DMS153 treated with DMSO at 0.1 percent for 48 hours (cell line): Measurements from ENCODE around the gene SLC9A1.

Experiments used
- DNase-seq: peaks from one replicate; lab custom pipeline; 2025; ENCODE audit not compliant: unreplicated experiment; lab: John Stamatoyannopoulos, UW

The SLC9A1 gene

DNA sequence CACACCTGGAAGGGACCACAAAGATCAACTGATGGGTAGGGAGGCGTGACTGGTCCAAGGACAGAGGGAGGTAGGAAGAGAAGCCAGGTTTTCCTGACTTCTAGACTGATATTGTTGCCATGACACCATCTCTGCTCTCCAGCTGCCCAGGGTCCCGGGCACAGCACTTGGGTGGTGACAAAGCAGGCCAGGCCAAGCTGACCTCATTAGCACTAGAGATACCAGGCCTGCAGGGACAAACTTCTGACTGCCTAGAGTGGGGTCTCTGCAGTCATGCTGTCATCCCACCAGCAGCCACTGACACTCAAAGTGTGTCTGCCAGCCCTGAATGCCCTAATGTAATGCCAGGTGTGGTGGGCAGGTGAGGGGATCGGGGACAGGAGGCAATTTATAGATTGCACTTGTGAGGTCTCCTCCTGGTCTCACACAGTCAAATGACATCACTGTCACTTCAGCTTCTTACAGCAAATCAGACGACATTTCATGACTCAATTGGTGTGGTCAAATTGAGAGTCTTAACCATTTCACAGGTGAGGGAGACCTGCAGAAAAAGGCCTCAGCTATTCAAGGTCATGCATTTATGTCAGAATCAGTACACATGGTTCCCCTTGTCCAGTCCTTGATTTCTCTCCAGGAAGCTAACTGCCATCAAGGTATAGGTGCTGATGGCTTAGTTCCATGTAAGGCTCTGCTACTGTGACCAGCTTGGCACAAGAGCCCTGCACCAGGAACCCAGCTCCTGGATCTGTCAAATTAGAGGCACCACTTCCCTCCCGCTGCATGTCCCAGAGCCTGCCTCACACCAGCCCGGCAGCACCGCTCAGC is 2.7 kb downstream of the SLC9A1 start:
- no peak for DNase-seq

GRCh38 chr1:27150641-27151040 is 4.3 kb downstream of the SLC9A1 start:
- no peak for DNase-seq

DNA sequence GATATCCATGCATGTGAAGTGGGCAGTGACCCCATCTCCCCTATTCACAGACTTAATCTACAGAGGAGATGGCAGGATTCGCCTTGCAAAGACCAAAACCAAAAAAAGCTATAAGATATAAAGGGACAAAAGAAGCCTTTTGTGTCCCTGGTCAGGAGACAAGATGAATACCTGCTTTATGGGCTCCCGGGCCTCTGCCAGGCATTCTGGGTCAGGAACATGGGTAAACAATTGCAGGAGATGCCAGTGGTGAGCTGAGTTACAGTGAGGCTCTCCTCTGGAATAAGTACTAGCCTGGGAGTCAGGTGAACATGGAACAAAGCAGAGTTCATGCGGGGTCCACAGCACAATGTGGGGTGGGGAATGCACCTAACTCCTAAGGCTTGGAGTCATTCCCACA is 4.7 kb downstream of the SLC9A1 start:
- DNase-seq: no peak

GRCh38 chr1:27149762-27150113 is 5.2 kb downstream of the SLC9A1 start:
- DNase-seq: no peak

DNA sequence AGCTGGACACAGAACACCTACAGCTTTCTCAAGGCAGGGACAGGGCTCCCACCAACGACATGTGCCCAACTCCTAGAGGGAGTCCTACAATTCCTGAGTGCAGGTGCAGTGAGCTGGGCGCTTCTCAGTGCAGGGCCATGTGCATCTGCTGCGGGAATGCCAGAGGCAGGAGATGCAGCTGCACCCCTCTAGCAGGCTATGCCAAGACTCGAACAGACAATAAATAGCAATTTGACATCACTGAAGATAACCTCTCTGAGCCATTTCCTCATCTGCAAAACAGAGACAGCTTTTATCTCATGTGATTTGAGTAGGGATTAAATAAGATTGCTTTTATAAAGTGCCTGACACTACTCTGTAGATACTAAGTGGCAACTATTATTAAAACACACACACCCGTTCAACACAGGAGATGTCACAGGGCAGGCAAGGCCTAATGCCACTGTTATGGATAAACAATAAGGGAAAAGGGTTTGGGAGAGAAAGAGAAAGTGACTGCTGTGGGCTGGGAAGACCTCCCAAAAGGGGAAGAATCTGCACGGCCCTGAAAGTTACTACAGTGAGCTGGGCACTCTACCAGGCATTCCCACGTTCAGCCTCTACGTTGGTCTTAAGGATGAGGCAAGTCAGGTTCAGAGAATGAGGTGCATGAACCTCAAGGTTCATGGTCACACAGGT is 5.7 kb downstream of the SLC9A1 start:
- no peak for DNase-seq

- no peak for DNase-seq
These were observed 6.3 kb downstream of the SLC9A1 start for GRCh38 chr1:27148591-27148990.

- DNase-seq: no peak
These were observed 6.9 kb downstream of the SLC9A1 start for GRCh38 chr1:27147842-27148518.

DNA sequence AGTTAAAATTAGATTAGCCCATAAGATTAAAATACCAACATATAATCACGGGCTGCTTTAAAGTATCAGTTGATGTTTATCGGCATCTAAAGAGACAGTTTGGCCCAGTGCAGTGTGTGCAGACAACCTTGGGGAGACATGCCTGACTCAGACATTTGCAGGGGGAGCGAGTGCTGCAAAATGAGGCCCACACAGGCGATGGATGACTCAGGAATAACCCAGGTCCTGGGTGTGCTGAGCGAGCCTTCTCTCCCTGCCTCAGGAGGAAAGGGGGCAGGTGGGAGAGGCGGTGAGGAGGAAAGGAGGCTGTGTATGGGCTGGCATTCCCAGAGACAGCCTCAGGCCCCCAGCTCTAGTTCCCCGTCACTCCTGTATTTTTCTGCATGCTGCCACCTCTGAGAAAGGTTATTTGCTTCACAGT is 9.0 kb downstream of the SLC9A1 start:
- DNase-seq: no peak

- DNase-seq: no peak
These were observed 9.8 kb downstream of the SLC9A1 start for GRCh38 chr1:27144920-27145661.

DNA sequence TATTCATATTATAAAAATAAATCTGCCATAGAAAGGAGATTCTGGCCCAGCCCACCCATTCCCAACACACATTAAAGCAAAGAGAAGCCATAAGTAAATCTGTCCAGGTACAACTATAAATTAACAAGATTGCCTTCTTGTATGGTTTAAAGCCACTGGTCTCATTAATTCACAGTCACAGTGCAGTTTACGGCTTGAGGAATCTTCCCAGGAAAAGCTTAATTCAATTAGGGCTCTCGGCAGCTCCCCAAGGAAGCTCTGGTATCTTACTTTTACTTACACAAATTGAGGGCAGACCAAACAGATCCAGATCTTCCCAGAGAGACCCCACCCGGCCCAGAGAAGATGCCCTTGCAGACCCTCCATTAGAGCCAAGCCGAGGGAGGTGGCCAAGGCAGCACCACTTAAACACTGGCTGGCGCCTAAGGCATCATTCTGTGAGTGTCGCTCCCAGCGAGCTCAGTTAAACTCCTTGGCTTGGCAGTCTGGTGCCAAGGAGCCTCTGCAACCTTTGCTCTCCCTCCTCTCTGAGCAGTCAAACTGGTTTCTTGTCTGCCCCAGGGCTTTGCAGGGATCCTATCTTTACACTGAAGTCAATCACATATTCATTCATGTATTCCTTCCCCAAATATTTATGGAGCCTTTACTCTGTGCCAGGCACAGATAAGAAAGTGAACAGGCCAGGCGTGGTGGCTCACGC is 10.7 kb downstream of the SLC9A1 start:
- no peak for DNase-seq

DNA sequence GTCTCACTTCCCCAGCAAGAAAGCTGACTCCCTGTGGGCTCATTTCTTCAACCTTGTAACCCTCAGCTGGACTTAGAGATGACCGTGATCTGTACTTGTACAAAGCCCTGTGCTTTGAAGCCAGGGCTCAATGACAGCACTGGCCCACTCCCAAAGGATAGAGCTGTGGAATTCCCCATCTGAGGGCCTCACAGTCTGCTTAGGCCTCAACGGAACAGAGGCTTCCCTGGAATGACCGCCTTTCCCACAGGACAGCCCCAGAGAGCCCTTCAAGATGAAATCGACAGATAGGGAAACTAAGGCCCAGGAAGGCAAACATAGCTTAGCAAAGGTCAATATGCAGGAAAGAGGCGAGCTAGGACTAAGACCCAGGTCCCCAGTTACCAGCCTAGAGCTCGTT is 11.5 kb downstream of the SLC9A1 start:
- no peak for DNase-seq

DNA sequence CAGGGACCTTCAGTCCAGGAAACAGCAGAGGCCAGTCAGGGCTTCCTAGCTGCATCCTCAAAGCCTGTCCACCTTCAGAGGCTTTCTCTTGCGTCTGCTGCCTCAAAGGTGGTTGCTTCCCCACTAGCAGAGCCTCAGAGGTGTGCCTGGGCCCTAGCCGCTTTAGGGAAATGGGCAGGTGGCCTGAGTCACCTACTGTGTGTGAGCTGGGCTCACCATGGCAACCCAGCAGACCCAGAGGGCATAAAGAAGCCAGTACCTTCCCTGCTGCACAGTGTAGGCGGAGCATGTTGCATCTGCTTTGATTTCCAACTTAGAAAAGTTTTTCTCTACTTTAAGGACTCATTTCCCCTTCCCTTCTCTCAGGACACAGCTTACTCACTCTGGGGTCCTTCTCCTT is 12.5 kb downstream of the SLC9A1 start:
- no peak for DNase-seq

DNA sequence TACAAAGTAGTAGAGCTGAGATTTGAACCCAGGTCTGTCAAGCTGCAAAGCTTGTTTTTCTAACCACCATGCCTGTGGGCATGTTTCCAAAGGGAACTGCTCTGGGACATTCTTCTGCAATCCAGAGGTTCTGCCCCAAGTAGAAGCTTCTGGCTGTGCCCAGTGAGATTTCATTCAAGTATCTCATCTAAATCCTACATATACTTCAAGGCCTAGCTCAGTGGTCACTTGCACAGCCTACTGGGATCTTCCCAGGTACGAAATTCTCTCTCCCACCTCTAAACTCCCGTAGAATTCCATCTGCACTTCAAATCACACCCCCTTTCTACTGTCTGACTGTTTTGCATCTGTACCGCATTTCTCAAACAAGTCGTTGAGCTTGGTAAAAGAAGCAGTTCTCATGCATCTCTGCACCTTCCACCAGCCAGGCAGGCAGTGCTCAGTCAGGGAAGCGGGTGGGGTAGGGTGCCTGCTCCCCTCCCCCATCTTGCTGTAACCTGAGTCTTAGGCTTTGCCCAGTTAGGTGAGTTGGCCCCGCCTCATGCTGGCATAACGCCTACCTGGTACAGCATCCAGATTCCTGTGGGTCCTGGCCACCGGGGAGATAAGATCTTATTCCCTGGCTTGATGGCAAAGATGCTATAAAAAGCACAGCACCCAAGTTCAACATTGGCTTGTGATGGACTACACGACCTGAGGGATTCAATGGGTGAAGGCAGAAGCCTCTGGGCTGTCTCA is 13.5 kb downstream of the SLC9A1 start:
- peak; percentile 90 for DNase-seq

- no peak for DNase-seq
These were observed 14.9 kb downstream of the SLC9A1 start for GRCh38 chr1:27139980-27140379.

- no peak for DNase-seq
These were observed 16.0 kb downstream of the SLC9A1 start for GRCh38 chr1:27138927-27139326.

- no peak for DNase-seq
These were observed 16.6 kb downstream of the SLC9A1 start for GRCh38 chr1:27138368-27138767.

GRCh38 chr1:27137544-27138075 is 17.3 kb downstream of the SLC9A1 start:
- DNase-seq: no peak

- peak; percentile 79 for DNase-seq
These were observed 17.9 kb downstream of the SLC9A1 start for GRCh38 chr1:27136998-27137542.

DNA sequence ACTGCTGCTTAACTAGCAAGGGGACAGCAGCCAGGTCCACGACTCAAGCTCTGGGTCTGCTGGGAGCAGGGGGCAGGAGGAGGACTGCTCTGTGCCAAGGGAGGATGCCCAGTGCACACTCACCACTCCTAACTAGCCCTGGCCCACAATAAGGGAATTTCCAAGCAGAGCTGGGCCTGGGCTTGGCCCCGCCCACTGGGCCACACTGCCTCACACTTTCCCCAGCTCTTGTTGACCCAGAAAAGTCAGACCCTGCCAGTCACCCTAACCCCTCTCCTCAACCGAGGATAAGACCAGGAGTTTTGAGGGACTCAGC is 18.7 kb downstream of the SLC9A1 start:
- no peak for DNase-seq
